Cardiac septum (tissue), 1 donor: Measurements from ENCODE around the gene SCGN. TPM values are rescaled to one million over a fixed set of nuclear protein-coding genes. Genes with fewer than 3 reads are reported as not detected.

Experiments used
- DNase-seq: peaks from one replicate; pipeline ENCODE4 v3.0.0-alpha.2; 2020; ENCODE audit warnings: low spot score
- intact Hi-C: fragments of 100-400 bp; cut with DNase I; formaldehyde crosslinking; loops from one replicate; pipeline ENCODE4 v1.14.0; 2022
- long read RNA-seq: library from polyadenylated mRNA; unstranded; transcript quantifications from one replicate; pipeline ENCODE4 v2.0.0, GENCODE V29; 2021
- total RNA-seq: library from RNA; stranded (reverse); fragmentation: NEBNext Ultra II Directional; extraction: Animal tissue kit (Norgen Biotek cat#: 25700); gene quantifications from one replicate; pipeline ENCODE4 v1.2.1, GENCODE V29; 2021
- donor health status: DM: no; HTN: no; CAD: no.

SCGN gene, protein sequence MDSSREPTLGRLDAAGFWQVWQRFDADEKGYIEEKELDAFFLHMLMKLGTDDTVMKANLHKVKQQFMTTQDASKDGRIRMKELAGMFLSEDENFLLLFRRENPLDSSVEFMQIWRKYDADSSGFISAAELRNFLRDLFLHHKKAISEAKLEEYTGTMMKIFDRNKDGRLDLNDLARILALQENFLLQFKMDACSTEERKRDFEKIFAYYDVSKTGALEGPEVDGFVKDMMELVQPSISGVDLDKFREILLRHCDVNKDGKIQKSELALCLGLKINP
- total RNA-seq = not detected
- long read RNA-seq = 0 reads

DNA sequence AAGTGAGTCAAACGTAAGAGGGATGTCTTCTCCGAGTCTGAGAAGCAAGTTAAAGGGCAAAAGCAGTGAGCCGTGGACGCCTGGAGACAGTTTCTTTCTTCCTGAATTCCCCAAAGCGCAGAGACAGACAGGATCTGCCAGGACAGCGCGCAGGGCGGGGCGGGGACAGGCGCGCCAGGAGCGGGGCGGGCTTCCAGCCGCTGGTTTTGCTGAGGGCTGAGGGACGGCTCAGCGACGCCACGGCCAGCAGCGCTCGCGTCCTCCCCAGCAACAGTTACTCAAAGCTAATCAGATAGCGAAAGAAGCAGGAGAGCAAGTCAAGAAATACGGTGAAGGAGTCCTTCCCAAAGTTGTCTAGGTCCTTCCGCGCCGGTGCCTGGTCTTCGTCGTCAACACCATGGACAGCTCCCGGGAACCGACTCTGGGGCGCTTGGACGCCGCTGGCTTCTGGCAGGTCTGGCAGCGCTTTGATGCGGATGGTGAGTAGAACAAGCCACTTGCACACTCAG, at the start of gene SCGN:
Gene SCGN, plus strand, starts transcription at position 209 of the 509 bp plus-strand sequence. Its CDS starts 189 bp downstream, at position 398.
- intact Hi-C loops = no loop called here
- no peak for DNase-seq

DNA sequence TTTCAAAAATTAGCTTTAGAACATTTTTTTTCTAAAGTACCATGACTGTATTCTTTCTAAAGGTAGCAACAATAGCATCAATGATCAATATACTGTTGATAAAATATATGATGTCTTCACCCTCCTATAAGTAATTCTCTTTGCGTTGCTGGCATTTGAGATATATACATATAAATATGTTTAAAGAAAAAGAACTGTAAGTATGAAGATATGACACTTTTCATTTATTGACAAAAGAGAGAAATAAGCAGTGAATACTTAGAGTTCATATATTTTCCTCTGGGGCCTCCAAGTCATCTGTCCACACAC, 49.4 kb upstream of the SCGN start:
- DNase-seq = no peak
- intact Hi-C loops = loop anchor here (5.0 kb wide), 2 partner anchors 325 to 380 kb away; partner anchors contain the start of gene CARMIL1

DNA sequence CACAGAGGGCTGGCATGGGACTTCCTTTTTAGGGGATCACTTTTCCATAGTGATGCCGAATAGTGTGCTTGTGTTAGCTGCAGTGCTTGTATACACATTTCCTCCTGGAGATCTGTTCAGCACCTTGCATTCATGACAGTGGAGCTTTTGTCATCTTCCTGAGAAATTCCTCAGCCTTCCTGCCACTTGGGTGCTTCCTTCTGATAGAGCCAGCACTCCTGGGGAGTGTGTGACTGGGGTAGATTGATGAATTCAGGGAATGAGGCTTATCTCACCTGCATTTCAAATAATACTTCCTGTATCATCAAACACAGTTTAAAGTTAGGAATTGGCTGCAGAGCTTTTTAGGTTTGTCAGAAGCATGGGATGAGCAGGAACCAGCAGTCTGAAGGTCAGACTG, 48.8 kb upstream of the SCGN start:
- DNase-seq = no peak
- intact Hi-C loops = loop anchor here (5.0 kb wide), 2 partner anchors 326 to 381 kb away; partner anchors contain the start of gene CARMIL1

DNA sequence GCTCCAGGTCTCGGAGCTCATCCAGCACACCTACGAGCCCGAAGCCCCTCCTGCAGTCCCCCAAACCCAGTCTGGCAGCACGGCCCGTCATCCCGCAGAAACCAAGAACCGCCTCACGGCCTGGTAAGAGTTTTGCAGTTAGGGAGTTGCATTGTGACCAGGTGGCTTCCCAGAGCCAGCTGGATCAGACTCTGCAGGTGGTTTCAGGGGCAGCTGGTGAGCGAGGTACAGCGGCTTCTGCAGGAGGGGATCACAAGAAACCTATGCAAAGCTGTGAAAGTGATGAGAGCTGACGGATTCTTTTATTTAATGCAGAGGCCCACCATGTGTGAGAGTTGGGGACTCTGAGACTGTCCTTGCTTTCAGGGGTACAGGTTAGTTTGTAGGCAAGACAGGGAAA, 45.9 kb upstream of the SCGN start:
- DNase-seq = no peak
- intact Hi-C loops = no loop called here

DNA sequence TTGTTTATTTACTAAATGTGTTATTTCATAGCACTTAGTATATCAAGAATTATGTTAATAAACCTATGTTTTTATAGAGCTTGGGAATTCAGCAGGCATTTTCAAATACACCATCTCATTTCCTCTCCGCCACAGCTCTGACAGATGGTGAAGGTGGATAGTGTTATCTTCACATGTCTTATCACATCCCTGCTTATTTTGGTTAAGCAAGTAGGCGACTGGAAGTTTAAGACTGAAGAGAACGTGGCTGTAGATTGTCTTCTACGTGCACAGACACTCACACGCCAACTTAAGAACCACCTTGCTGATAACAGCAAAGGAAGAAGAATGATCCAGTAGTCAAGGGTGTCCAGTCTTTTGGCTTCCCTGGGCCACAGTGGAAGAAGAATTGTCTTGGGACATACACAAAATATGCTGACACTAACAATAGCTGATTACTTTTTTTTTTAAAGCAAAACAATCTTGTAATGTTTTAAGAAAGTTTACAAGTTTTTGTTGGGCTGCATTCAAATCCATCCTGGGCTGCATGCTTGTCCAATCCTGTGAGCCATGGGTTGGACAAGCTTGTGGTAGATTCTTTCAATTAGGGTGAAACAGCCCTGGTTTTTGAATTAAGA, 43.3 kb upstream of the SCGN start:
- intact Hi-C loops = no loop called here
- no peak for DNase-seq

DNA sequence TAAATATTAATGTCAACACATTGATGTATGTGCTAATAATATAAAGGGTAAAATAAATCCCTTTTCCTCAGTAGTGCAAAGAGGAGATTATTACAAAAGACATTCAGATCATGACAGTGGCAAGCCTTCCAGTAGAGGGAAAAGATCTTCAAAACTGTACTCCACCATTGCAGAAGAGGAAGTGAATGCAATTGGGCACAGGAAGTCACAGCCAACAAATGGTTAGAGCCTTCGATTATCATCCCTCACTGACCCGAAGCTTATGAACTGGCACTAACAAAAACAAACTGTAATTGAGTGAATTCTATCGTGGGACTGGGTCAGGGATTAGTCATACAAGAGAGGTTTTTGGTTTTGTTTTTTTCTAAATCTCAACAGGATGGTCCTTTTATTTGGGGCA, 39.3 kb upstream of the SCGN start:
- intact Hi-C loops = no loop called here
- DNase-seq = no peak

DNA sequence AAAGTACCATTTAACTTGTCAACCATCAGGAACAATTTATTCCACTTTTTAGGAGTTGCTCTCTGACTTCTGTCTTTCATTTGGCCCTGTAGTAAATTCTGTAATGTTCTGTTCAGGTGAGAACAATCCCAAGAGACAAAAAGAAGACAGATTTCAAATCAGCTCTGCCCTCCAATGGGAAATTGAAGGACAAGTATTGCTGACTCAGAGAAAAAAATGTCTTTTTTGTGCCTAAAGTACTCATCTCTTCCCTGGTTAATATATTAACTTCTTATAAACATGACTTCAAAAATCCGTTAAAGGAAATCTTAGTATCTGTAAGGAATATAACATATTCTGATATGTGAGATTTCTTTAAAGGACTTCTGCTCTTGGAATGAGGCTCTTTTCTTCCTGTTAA, 38.6 kb upstream of the SCGN start:
- intact Hi-C loops = no loop called here
- DNase-seq = no peak

DNA sequence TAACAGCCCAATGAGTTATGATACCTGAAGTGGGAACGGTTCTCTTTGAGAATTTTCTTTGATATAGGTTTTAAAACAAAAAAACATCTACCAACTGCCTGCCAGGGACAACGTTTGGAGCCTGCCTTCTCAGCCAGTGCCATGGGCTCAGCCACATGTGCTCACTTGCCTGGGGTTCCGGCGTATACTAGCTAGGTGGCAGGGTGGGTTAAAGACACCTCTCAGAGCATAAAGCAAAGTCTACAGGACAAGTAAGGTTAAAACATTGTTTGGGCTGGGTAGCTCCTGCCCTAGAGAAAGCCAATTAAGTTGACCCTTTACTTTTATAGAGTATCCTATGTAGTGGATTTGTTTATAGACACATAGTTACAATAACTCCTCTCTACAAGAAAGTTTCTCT, 38.0 kb upstream of the SCGN start:
- intact Hi-C loops = no loop called here
- DNase-seq = no peak

DNA sequence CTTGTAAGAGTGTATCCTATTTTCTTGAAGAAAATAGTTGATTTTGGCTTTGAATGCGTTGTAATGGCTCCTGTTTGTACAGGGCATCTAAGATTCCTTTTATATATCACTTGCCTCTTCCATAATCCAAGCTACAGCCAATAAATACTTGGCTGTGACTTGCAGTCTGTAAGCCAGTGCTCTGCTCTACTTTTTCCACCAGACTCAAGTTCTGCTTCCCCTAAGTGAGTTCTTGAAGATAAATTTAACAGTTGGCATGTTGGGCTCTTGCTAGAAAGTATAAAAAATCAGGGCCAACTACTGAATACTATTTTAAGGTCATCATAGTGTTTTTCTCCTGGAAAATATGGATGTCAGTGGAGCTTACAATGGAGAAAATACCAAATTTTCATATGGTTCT, 36.5 kb upstream of the SCGN start:
- intact Hi-C loops = no loop called here
- DNase-seq = no peak

DNA sequence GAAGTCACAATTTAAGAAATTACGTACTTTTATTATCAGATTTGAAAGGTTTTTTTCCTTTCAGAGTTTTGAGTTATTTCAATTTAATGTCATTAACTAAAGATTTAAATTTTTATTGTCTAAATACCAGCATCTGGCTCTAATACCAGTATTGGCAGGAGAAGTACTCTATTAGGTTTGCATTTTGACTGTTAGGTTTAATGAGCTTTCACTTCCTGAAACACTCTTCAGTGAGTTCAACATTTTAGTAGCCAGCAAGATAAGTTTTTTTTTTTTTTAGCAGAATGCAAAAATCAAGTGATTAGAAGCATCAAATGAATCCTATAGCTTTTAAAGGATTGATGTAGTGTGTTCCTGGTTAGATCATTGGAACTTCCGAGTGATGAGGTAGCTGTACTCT, 34.0 kb upstream of the SCGN start:
- intact Hi-C loops = no loop called here
- no peak for DNase-seq

DNA sequence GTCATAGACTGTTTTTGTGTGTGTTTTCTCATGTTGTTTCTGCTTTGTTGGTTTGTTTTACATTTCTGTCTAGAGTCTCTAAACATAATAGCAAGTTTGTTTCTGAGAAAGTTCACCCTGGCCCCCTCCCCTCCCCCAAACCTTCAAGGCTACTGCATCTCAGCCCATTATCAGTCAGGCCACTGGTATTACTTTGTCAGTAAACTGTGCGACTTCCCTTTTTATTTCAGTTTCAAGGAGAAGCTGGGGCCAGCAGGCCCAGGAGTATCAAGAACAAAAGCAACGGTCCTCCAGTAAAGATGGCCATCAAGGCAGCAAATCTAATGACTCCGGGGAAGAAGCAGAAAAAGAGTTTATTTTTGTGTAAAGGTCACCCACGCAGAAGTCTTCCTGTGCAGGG, 32.8 kb upstream of the SCGN start:
- intact Hi-C loops = no loop called here
- DNase-seq = no peak

DNA sequence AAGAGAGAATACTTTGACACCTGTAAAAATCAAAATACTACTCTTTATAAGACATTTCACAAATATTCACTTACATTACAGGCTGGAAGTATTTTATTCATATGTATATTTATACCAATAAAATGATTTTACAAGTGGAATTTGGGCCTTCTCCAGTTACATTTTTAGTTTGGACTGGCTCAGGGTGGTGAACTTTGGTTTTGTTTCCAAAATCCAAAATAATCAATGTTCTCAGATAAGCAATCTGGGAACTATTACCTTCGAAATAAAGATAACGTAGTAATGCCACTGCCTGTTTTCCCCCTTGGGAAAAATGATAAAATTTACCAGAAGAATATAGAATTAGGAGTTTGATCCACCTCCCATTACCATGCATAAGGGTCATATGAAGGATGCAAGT, 31.6 kb upstream of the SCGN start:
- no peak for DNase-seq
- intact Hi-C loops = no loop called here

DNA sequence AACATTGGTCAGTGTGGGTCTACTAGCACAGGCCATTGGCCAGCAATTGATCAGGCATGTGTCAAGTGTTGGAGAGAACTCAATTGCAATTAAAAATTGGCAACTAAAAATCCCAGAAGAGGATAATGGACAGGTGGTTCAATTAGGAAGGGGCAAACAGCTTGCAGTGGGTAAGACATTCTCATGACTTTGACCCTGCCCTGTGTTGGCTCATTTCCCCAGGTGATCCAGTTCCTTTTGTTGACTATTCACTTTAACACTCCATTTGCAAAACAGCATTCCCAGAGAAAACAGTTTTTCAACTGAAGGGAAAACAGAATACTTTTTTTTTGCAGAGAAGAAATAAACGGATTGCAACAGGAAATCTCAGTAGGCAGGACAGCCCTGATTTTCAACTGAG, 28.9 kb upstream of the SCGN start:
- intact Hi-C loops = no loop called here
- DNase-seq = no peak

DNA sequence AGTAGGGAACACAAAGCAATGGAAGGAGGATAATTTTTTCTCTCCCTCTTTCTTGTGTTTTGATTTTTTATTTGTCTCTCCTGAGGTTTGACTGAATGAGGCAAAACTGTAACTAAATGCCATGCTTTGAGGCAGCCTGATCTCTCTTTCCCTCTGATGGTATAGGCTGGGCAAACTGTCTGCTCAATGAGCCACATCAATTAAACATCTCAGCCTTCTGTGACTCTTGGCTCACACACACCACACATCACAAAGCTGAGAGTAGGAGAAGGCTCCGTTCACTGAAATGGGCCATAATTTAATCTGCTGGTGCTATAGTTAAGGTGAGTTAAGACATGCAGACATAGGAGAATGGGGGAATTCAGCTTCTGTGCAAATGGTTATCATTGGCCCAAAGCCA, 28.1 kb upstream of the SCGN start:
- intact Hi-C loops = no loop called here
- DNase-seq = no peak

DNA sequence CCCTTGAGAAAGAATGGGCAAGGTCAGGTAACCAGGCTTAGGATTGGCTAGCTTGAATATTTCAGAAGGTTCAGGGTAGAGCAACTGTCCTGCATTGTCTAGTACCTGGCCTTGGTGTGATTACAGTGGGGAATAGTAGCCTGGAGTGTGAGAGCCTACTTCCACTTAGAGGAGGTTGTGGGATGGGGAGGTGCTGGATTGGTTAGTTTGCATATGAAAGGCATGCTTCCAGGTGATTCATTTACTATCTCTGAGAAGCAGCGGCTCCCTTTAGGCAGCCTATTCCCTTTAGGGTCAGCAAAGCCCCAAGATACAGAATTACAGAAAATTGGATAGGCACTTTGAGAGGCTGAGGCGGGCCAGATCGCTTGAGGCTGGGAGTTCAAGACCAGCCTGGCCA, 25.0 kb upstream of the SCGN start:
- intact Hi-C loops = no loop called here
- DNase-seq = no peak

DNA sequence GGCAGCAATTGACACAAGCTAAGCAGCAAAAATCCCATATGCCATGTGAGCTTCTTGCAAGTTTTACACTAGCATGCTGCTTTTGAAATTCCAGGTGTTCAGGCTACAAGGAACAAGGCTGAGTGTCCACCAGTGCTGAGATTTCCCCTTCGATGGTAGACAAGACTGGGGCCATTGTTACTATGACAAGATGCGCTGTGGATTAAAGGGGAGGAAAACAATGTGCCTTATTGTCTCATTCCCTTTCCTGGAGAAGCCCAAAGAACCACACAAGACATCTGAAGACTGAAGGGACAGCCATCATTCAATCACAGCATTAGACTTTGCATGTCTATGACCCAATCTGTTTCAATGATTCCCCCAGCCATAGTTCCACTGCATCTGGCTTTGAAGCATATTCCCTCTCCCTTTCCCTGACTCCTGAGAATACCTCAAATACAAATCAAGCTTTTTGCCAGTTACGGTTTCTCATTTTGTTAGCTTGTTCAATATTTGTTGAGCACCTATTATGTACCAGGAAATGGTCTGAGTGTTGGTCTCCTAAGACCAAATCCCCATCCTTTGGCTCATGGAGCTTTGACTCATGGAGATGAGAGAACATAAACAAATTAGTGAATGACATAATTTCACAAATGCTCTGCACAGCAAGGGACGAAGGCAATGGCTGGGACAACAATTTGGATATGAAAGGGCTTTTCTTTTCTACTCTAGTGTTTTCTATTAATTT, 23.4 kb upstream of the SCGN start:
- no peak for DNase-seq
- intact Hi-C loops = no loop called here

DNA sequence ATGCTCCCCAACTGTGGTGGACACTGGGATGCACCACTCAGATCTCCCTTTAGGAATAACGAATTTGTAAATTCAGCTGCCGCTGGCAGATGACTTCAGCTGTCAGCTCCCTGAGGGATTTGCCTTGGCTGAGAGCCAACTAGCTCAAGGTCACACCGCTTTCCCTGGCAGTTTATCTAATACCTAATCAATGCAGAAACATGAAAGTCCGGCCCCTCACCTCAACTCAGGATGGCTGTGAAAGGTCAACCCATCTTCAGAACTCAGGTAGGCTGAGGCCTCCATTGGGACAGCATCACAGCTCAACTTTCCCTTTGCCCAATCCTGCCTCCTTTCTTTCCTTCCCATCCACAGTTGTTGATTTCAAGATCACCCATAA, 22.8 kb upstream of the SCGN start:
- no peak for DNase-seq
- intact Hi-C loops = no loop called here

DNA sequence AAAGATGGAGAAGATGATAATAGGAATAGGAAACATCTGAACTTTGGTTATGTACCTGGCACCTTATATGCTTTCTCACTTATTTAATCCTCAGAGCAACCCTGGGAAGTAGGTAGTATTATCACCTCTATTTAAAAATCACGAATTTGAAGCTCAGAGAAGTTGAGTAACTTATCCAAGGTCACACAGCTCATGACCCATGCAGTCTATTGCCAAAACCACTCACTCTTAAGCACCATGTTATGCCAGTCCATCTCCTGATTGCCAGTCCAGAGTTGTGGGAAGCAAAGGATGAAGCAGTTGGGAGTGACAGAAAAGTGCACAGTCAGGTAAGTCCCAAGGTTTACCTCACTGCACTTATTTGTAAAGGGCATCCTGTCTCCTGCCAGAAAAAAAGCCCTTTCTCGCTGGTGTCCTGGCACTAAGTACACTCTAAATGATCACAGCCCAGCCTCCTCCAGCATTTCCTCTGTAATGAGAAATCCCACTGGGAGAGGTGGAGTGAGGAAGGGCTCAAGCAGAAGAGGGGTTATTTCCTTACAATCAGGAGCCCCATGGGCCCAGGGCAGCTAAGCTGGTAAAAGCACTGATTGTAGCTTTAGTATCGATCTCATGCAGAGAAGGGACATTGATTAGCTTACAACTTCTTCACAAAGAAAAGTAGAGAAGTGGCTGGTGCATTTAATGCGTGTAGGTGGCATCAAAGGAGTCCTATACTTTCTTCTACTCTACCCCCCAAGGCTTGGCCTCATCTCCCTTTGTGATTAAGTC, 21.3 kb upstream of the SCGN start:
- intact Hi-C loops = no loop called here
- no peak for DNase-seq

DNA sequence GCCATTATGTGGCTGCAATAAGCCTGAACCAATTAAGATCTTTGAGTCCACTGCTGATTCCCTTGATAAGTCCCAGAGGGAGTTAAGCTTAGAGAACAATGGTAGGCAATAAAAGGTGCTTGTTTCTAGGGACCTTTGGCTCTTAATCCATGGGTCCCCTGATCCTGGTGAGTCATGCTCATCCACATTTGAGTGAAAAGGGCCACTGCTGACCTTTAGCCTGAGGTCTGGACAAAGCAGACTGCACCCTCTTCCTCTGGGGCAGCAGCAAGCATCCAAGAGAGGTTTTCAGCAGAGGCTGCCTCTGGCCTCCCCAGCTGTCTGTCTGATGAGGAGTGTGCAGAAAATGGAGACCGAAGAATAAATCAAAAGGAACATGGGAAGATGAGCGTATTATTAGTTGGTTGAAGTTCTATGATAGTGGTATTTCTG, 16.1 kb upstream of the SCGN start:
- DNase-seq = no peak
- intact Hi-C loops = no loop called here

DNA sequence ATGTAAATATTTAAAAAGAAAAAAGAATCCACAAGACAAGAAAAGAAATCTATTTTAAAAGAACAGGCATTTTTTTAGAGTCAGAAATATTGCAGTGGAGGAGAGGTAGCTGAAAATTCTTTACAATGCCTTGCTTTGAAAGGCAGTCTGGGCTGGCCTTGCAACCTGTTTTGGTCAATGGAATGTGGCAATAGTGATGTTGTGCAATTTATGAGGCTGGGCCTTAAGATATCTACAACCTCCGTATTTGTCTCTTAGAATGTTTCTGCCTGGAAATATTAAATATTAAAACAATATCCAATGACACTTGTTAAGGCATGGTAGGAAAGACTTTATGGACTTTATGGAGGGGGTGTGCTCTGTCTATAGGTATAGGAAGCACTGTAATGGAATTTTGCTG, 14.8 kb upstream of the SCGN start:
- intact Hi-C loops = no loop called here

More for the DNA sequence above, 14.8 kb upstream of the SCGN start:
- DNase-seq = no peak
